Measurements from ENCODE around the gene ERF.
A peak's percentile ranks its signal among the peaks of the same experiment; 100 is the strongest.
"Not testable (repeated sequence)": the region's sequence is repeated elsewhere in the genome, so short reads cannot be mapped to it uniquely, and the experiment has no call there.

The ERF gene

DNA sequence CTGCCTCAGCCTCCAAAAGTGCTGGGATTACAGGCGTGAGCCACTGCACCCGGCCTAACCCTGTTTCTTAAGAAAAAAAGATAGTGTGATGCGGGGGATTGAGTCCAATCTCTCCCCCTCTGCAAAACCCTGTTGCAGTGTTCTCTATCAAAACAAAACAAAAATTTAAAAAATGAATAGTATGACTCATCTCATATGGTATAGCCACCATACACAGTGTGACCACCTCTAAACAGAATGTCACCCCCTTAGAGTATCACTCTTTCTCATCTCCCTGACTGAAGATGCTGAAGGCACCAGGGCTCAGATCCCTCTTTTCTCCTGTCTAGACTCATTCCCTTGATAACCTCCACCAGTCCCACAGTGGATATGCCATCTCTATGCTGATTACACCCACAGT lies 6.8 kb upstream of the ERF start:
- H4K20me1 ChIP-seq (ENCODE audit: insufficient read depth, low read length), result no peaks in the 10 kb centered on the region
- H2AFZ ChIP-seq (ENCODE audit: low read length), result no peak overlapping the region
- 0 out of 2 replicates have a peak, but pooled peaks cover 1% of the 10 kb centered on the region for H3F3A ChIP-seq (ENCODE audit: insufficient read depth, low read length)
- H3K4me2 ChIP-seq (ENCODE audit: low read length), result no peak overlapping the region
- no peak overlapping the region for H3K9ac ChIP-seq (ENCODE audit: low read length)
- H3K4me1 ChIP-seq (ENCODE audit: insufficient read depth, low read length, severe bottlenecking), result peaks cover 8% of the 10 kb centered on the region
- no peak for TF ChIP-seq EZH2 (IDR thresholded peaks at IDR 0.05; ENCODE audit: borderline replicate concordance, low read length)
- TF ChIP-seq, protein P1, sequence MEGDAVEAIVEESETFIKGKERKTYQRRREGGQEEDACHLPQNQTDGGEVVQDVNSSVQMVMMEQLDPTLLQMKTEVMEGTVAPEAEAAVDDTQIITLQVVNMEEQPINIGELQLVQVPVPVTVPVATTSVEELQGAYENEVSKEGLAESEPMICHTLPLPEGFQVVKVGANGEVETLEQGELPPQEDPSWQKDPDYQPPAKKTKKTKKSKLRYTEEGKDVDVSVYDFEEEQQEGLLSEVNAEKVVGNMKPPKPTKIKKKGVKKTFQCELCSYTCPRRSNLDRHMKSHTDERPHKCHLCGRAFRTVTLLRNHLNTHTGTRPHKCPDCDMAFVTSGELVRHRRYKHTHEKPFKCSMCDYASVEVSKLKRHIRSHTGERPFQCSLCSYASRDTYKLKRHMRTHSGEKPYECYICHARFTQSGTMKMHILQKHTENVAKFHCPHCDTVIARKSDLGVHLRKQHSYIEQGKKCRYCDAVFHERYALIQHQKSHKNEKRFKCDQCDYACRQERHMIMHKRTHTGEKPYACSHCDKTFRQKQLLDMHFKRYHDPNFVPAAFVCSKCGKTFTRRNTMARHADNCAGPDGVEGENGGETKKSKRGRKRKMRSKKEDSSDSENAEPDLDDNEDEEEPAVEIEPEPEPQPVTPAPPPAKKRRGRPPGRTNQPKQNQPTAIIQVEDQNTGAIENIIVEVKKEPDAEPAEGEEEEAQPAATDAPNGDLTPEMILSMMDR (IDR thresholded peaks at IDR 0.05; ENCODE audit: low read length), result no peak
- no peaks in the 10 kb centered on the region for H3K79me2 ChIP-seq (ENCODE audit: insufficient read depth, low read length)
- H3K27ac ChIP-seq (ENCODE audit: low read depth, low read length, poor library complexity, severe bottlenecking), result no peak overlapping the region
- no peaks in the 10 kb centered on the region for H3K36me3 ChIP-seq (ENCODE audit: insufficient read depth, low read length)
- H3K4me3 ChIP-seq (ENCODE audit: low read depth, low read length, poor library complexity, severe bottlenecking), result no peak overlapping the region
- H3K9me2 ChIP-seq (ENCODE audit: low read depth, low read length), result no peaks in the 10 kb centered on the region
- H3K27me3 ChIP-seq (ENCODE audit: insufficient read depth, low read length), result no peaks in the 10 kb centered on the region
- H3K9me3 ChIP-seq (ENCODE audit: low read length), result no peaks in the 10 kb centered on the region

DNA sequence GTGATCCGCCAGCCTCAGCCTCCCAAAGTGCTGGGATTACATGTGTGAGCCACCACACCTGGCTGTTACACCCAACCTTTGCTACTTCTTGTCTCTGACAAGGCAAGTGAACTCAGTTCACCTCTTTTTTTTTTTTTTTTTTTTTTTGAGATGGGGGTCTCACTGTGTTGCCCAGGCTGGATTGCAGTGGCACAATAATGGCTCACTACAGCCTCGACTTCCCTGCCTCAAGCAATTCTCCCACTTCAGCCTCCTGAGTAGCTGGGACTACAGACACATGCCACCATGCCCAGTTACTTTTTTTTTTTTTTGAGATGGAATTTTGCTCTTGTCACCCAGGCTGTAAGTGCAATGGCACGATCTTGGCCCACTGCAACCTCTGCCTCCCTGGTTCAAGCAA lies 2.9 kb upstream of the ERF start:
- Histone ChIP-seq H3K4me2 (ENCODE audit: low read length) (0 out of 2 replicates have a peak overlapping the region, but pooled peaks have one; percentile 26), H3K4me1 (ENCODE audit: insufficient read depth, low read length, severe bottlenecking) (peaks cover 20% of the 10 kb centered on the region)
- H3K9me2 ChIP-seq (ENCODE audit: low read depth, low read length); H2AFZ ChIP-seq (ENCODE audit: low read length); H3K4me3 ChIP-seq (ENCODE audit: low read depth, low read length, poor library complexity, severe bottlenecking); H3K79me2 ChIP-seq (ENCODE audit: insufficient read depth, low read length); H4K20me1 ChIP-seq (ENCODE audit: insufficient read depth, low read length); H3K9me3 ChIP-seq (ENCODE audit: low read length); H3K9ac ChIP-seq (ENCODE audit: low read length); H3K27me3 ChIP-seq (ENCODE audit: insufficient read depth, low read length); H3K36me3 ChIP-seq (ENCODE audit: insufficient read depth, low read length); H3K27ac ChIP-seq (ENCODE audit: low read depth, low read length, poor library complexity, severe bottlenecking); H3F3A ChIP-seq (ENCODE audit: insufficient read depth, low read length): not testable (repeated sequence)

DNA sequence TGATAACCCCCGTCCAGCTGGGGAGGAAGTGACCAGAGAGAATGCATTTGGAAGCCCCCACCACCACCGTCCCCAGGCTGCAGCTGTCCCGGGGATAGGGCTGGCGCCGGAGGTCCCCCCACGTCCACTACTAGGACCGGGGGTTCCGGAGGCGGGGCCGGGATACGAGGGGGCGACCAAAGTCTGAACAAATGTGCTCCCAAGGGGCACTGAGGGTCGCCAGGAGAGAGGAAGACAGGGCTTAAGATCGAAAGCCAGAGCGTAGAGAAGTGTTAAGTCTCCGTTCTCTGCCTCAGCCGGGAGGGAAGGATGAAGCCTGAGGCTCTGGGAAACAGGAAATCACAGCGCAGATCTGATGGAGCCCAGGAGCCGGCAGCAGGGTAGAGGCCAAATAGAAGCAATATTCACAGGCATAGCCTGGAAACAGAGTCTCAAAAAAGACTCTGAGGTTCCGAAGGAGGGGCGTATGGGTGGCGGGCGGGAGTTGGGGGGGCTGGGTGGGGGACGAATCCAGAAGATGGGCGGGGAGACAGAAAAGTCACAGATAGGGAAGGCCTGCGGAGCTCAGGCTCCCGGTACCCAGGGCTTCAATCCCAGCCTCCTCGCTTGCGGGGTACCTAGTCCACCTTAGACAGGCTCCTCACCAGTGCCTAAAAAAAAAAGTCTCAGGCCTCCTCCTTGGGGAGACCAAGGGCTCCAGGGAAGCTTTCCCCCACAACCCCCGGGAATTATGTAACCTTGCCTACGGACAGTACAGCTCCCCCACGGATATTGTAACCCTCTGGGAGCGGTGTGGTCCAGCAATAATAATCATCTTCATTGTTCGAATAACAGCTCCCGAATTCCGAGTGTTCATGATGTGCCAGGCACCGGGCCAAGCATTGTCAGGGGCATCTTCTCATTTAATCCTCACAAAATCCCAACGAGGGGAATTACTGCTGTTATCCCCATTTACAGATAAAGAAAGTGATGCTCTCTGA lies 1.1 kb upstream of the ERF start:
- no peaks in the 10 kb centered on the region for H4K20me1 ChIP-seq (ENCODE audit: insufficient read depth, low read length)
- no peak overlapping the region for H2AFZ ChIP-seq (ENCODE audit: low read length)
- H3F3A ChIP-seq (ENCODE audit: insufficient read depth, low read length), result 0 out of 2 replicates have a peak, but pooled peaks cover 6% of the 10 kb centered on the region
- no peak overlapping the region for H3K27ac ChIP-seq (ENCODE audit: low read depth, low read length, poor library complexity, severe bottlenecking)
- H3K9me3 ChIP-seq (ENCODE audit: low read length), result no peaks in the 10 kb centered on the region
- H3K9ac ChIP-seq (ENCODE audit: low read length), result peak overlapping the region; percentile 5; the same call in 1 of the 2 replicates
- H3K27me3 ChIP-seq (ENCODE audit: insufficient read depth, low read length), result 0 out of 2 replicates have a peak, but pooled peaks cover 5% of the 10 kb centered on the region
- TF ChIP-seq EZH2 (IDR thresholded peaks at IDR 0.05; ENCODE audit: borderline replicate concordance, low read length), result no peak
- TF ChIP-seq, protein P1 (IDR thresholded peaks at IDR 0.05; ENCODE audit: low read length), result no peak
- H3K79me2 ChIP-seq (ENCODE audit: insufficient read depth, low read length), result 0 out of 2 replicates have a peak, but pooled peaks cover 8% of the 10 kb centered on the region
- H3K4me2 ChIP-seq (ENCODE audit: low read length), result peak overlapping the region; percentile 52
- peaks cover 34% of the 10 kb centered on the region for H3K4me1 ChIP-seq (ENCODE audit: insufficient read depth, low read length, severe bottlenecking)
- no peaks in the 10 kb centered on the region for H3K9me2 ChIP-seq (ENCODE audit: low read depth, low read length)
- H3K4me3 ChIP-seq (ENCODE audit: low read depth, low read length, poor library complexity, severe bottlenecking), result peak overlapping the region; percentile 97
- H3K36me3 ChIP-seq (ENCODE audit: insufficient read depth, low read length), result no peaks in the 10 kb centered on the region
